Chondrocyte (in vitro differentiated cells): ENCODE results near the gene COL20A1. TPM values are rescaled to one million over a fixed set of nuclear protein-coding genes. Genes with fewer than 3 reads are reported as not detected.

Experiments used
- DNase-seq: peaks from one replicate; pipeline ENCODE4 v3.0.0; 2021; ENCODE audit warnings: mixed read lengths, low spot score
- H3K27ac Mint-ChIP-seq: one replicate; pipeline ENCODE4 v1.8.0; 2021; ENCODE audit warnings: mild to moderate bottlenecking, moderate library complexity, mixed read lengths; ENCODE audit not compliant: unreplicated experiment
- H3K27me3 Mint-ChIP-seq: 2 replicates; pipeline ENCODE4 v1.8.0; 2021; ENCODE audit warnings: low read depth, mixed read lengths
- H3K36me3 Mint-ChIP-seq: 2 replicates; pipeline ENCODE4 v1.8.0; 2021; ENCODE audit warnings: low read depth, mixed read lengths
- H3K4me1 Mint-ChIP-seq: 2 replicates; pipeline ENCODE4 v1.8.0; 2021; ENCODE audit warnings: low read depth, mild to moderate bottlenecking, mixed read lengths
- H3K4me3 Mint-ChIP-seq: one replicate; pipeline ENCODE4 v1.8.0; 2021; ENCODE audit warnings: mild to moderate bottlenecking, moderate library complexity, mixed read lengths; ENCODE audit not compliant: unreplicated experiment
- H3K9me3 Mint-ChIP-seq: 2 replicates; pipeline ENCODE4 v1.8.0; 2021; ENCODE audit warnings: low read depth, mixed read lengths
- CTCF ChIP-seq: fragments of 200-600 bp; sonication (generic); IDR thresholded peaks from 2 replicates; pipeline ENCODE4 v1.5.0; 2021; ENCODE audit warnings: antibody characterized with exemption, mild to moderate bottlenecking, moderate library complexity
- total RNA-seq: library from RNA; stranded (reverse); gene quantifications from 3 replicates; pipeline ENCODE4 v1.2.1, GENCODE V29; 2021

Gene COL20A1
- total RNA-seq, 1 donor from 2014 or later: not detected

- Mint-ChIP-seq H3K36me3 (no peaks in the 10 kb centered on the region), H3K27ac (no peak overlapping the region)
Measured at GRCh38 chr20:63373996-63374395, 81.0 kb downstream of the COL20A1 start.

GRCh38 chr20:63374504-63374903 is 81.5 kb downstream of the COL20A1 start:
- peaks cover 47% of the 10 kb centered on the region for H3K27me3 Mint-ChIP-seq
- H3K4me3 Mint-ChIP-seq: no peak overlapping the region
- H3K4me1 Mint-ChIP-seq: peaks cover 3% of the 10 kb centered on the region
- no peak for DNase-seq
- TF ChIP-seq CTCF: no peak
- no peaks in the 10 kb centered on the region for H3K9me3 Mint-ChIP-seq
- H3K27ac Mint-ChIP-seq: no peak overlapping the region
- H3K36me3 Mint-ChIP-seq: no peaks in the 10 kb centered on the region

More at GRCh38 chr20:63373996-63374395, 81.0 kb downstream of the COL20A1 start:
- DNase-seq: no peak
- peaks cover 48% of the 10 kb centered on the region for H3K27me3 Mint-ChIP-seq
- TF ChIP-seq CTCF: no peak
- no peak overlapping the region for H3K4me3 Mint-ChIP-seq
- peaks cover 3% of the 10 kb centered on the region for H3K4me1 Mint-ChIP-seq
- H3K9me3 Mint-ChIP-seq: no peaks in the 10 kb centered on the region

- H3K27ac Mint-ChIP-seq: no peak overlapping the region
- H3K9me3 Mint-ChIP-seq: no peaks in the 10 kb centered on the region
- peaks cover 48% of the 10 kb centered on the region for H3K27me3 Mint-ChIP-seq
- peaks cover 3% of the 10 kb centered on the region for H3K4me1 Mint-ChIP-seq
- no peak overlapping the region for H3K4me3 Mint-ChIP-seq
- no peak for TF ChIP-seq CTCF
- H3K36me3 Mint-ChIP-seq: no peaks in the 10 kb centered on the region
- DNase-seq: no peak
Measured at GRCh38 chr20:63375438-63375837, 82.5 kb downstream of the COL20A1 start.

- Mint-ChIP-seq H3K4me1 (peaks cover 3% of the 10 kb centered on the region), H3K27ac (no peak overlapping the region), H3K4me3 (no peak overlapping the region), H3K36me3 (no peaks in the 10 kb centered on the region), H3K27me3 (peaks cover 43% of the 10 kb centered on the region), H3K9me3 (no peaks in the 10 kb centered on the region)
- DNase-seq: no peak
- TF ChIP-seq CTCF: no peak
Measured at GRCh38 chr20:63376283-63377250, 83.6 kb downstream of the COL20A1 start.

GRCh38 chr20:63377256-63377941 is 84.4 kb downstream of the COL20A1 start:
- peak; percentile 9 for TF ChIP-seq CTCF
- Mint-ChIP-seq H3K27ac (no peak overlapping the region), H3K27me3 (peaks cover 40% of the 10 kb centered on the region), H3K36me3 (no peaks in the 10 kb centered on the region), H3K9me3 (no peaks in the 10 kb centered on the region), H3K4me3 (no peak overlapping the region), H3K4me1 (peaks cover 3% of the 10 kb centered on the region)
- no peak for DNase-seq
